ENCODE data around the gene PIP4P1. TPM values are rescaled to one million over a fixed set of nuclear protein-coding genes. Genes with fewer than 3 reads are reported as not detected.

PIP4P1 gene
- total and polyA plus RNA-seq, 2 of the 13 experiments (the other 11 are each of a cell fraction or from before 2014, with no cell fraction given), result 33.4 to 47.0 TPM

GRCh38 chr14:20469242-20469889 lies 8.1 kb upstream of the PIP4P1 start, which contains the start of gene PNP (continued):
- TF ChIP-seq ZNF275 (CRISPR knock-in tag; IDR thresholded peaks at IDR 0.05; ENCODE audit: borderline replicate concordance) (no peak), MXI1 (IDR thresholded peaks at IDR 0.05; ENCODE audit: borderline replicate concordance, low read depth, low read length) (no peak; the same call in 2 of the 3 replicates), CBX2 (IDR thresholded peaks at IDR 0.05; ENCODE audit: low read depth, low read length) (no peak), CBX2 (CRISPR knock-in tag; IDR thresholded peaks at IDR 0.05; ENCODE audit: low read depth) (0 out of 2 replicates have a peak, but pooled peaks have one; percentile 52), PLRG1 (conservative IDR thresholded peaks at IDR 0.05) (no peak), NFATC3 (CRISPR knock-in tag; IDR thresholded peaks at IDR 0.05) (0 out of 2 replicates have a peak, but pooled peaks have one; percentile 73), KLF16 (CRISPR knock-in tag; IDR thresholded peaks at IDR 0.05) (peak in 1 of 2 experiments; percentile 68; a peak in 3 of 4 replicates), ZNF333 (CRISPR knock-in tag; IDR thresholded peaks at IDR 0.05; ENCODE audit: borderline replicate concordance) (0 out of 2 replicates have a peak, but pooled peaks have one; percentile 78), PRMT3 (CRISPR knock-in tag; IDR thresholded peaks at IDR 0.05; ENCODE audit: borderline replicate concordance, low read depth) (no peak; the same call in 1 of the 2 replicates), SMAD3 (CRISPR knock-in tag; IDR thresholded peaks at IDR 0.05) (peak; percentile 59), SCMH1 (CRISPR knock-in tag; IDR thresholded peaks at IDR 0.05; ENCODE audit: borderline replicate concordance) (no peak), ZSCAN30 (CRISPR knock-in tag; IDR thresholded peaks at IDR 0.05) (no peak), ZBTB10 (CRISPR knock-in tag; IDR thresholded peaks at IDR 0.05; ENCODE audit: borderline replicate concordance) (no peak), ZNF672 (CRISPR knock-in tag; IDR thresholded peaks at IDR 0.05) (no peak), SNRNP70 (IDR thresholded peaks at IDR 0.05; ENCODE audit: low read depth, low read length) (no peak), ZSCAN29 (CRISPR knock-in tag; conservative IDR thresholded peaks at IDR 0.05) (peak; percentile 96), TMF1 (CRISPR knock-in tag; IDR thresholded peaks at IDR 0.05; ENCODE audit: low read depth) (peak; percentile 86; the same call in 1 of the 2 replicates), PHF5A (CRISPR knock-in tag; IDR thresholded peaks at IDR 0.05; ENCODE audit: low read depth, unreplicated experiment) (no peak), ZNF280D (CRISPR knock-in tag; IDR thresholded peaks at IDR 0.05) (no peak), ELF4 (CRISPR knock-in tag; IDR thresholded peaks at IDR 0.05; ENCODE audit: borderline replicate concordance) (no peak), ZNF501 (CRISPR knock-in tag; IDR thresholded peaks at IDR 0.05) (peak; percentile 82), ZKSCAN1 (IDR thresholded peaks at IDR 0.05; ENCODE audit: low read length) (no peak)
